Measurements from ENCODE around the gene RAVER2. TPM values are rescaled to one million over a fixed set of nuclear protein-coding genes. Genes with fewer than 3 reads are reported as not detected.
"Not testable (repeated sequence)": the region's sequence is repeated elsewhere in the genome, so short reads cannot be mapped to it uniquely, and the experiment has no call there.

RAVER2 gene
- total and polyA plus RNA-seq, 2 donors (not counting 1 experiment from before 2014, with no cell fraction given): 0.82 to 1.4 TPM

DNA sequence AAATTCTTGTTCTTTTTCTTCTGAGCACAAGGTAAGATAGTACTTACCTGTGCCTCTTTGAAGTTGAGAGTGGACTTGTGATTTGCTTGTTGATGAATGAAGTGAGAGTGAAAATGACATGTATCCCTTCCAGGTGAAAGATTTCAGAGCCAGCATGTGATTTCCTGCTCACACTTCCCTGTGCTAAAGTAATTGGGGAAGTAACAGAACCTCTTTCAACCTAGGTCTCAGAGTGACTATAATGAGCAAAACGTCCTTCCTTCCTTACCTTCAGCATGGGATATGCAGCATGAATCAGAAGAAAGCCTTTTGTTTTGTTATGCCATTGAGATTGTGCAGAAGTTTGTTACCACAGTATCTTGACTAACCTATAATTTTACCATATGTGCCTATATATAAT, 24.6 kb downstream of the RAVER2 start:
- H3K9me3 Mint-ChIP-seq (ENCODE audit: insufficient read depth): peaks cover 12% of the 10 kb centered on the region
- H3K27ac Mint-ChIP-seq: no peak overlapping the region
- no peak for TF ChIP-seq EZH2 (IDR thresholded peaks at IDR 0.05; ENCODE audit: borderline replicate concordance, insufficient read depth, low read depth, low read length, poor library complexity, severe bottlenecking)
- peaks cover 15% of the 10 kb centered on the region for H3K4me1 Mint-ChIP-seq
- H3K4me3 Mint-ChIP-seq: no peak overlapping the region
- Histone ChIP-seq H3K27me3 (replicated peaks in 1 of 4; ENCODE audit: control extremely low read depth in 1 of 4, control insufficient read depth in 3 of 4, insufficient read depth in 4 of 4, low read length in 3 of 4) (no peaks in the 10 kb centered on the region), H3K4me2 (replicated peaks; ENCODE audit: low read depth, low read length, poor library complexity, severe bottlenecking) (peak overlapping the region; percentile 24), H4K20me1 (ENCODE audit: control insufficient read depth, insufficient read depth, low read length, poor library complexity, severe bottlenecking) (no peaks in the 10 kb centered on the region), H3K9me3 (ENCODE audit: control extremely low read depth in 1 of 3, control insufficient read depth in 2 of 3, insufficient read depth in 1 of 3, low read length in 2 of 3) (no peaks in the 10 kb centered on the region), H3K27ac (ENCODE audit: low read length in 2 of 2) (no peak overlapping the region), H3K4me3 (ENCODE audit: control extremely low read depth in 1 of 5, extremely low read depth in 1 of 5, insufficient read depth in 1 of 5, low read depth in 2 of 5, low read length in 4 of 5) (no peak overlapping the region), H3K79me2 (ENCODE audit: control insufficient read depth, insufficient read depth, low read length) (no peaks in the 10 kb centered on the region), H3K4me1 (ENCODE audit: control insufficient read depth in 2 of 2, insufficient read depth in 2 of 2, low read length in 2 of 2) (peaks cover 10 to 13% of the 10 kb centered on the region in 2 donors), H2AFZ (ENCODE audit: insufficient read depth, low read depth, low read length, poor library complexity, severe bottlenecking) (no peak overlapping the region), H3K9ac (ENCODE audit: low read length) (no peak overlapping the region), H3K36me3 (replicated peaks in 1 of 2; ENCODE audit: control extremely low read depth in 1 of 2, control insufficient read depth in 1 of 2, extremely low read depth in 1 of 2, insufficient read depth in 2 of 2, low read length in 1 of 2) (no peaks in the 10 kb centered on the region)
- no peaks in the 10 kb centered on the region for H3K27me3 Mint-ChIP-seq
- DNase-seq: peak; percentile 39
- WGBS (ENCODE audit: insufficient coverage): no CpG with 5 or more reads among the region's 1 CpG
- intact Hi-C loops (cut with micrococcal nuclease): no loop called here
- no peak for ATAC-seq (ENCODE audit: low read depth)
- ChIA-PET POLR2A (no interaction called here), CTCF (no interaction called here)

DNA sequence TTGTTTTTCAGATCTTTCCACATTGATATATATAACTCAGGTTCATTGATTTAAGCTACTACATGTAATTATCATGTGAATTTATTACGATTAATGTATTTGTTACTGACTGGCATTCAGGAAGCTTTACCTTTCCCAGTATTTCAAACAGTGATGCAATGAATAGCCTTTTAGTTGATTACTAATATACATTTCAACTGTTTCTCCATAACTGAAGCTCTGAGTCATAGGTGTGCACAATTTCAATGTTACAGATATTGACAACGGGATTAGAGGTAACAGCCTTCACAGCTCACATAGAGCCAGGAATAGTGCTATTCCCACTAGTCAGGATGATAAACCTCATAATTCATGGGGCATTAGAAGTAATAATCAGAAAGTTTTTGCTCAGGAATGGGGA, 25.1 kb downstream of the RAVER2 start:
- H3K4me1 Mint-ChIP-seq: peaks cover 18% of the 10 kb centered on the region
- H3K4me3 ChIP-seq (ENCODE audit: control extremely low read depth in 1 of 5, extremely low read depth in 1 of 5, insufficient read depth in 1 of 5, low read depth in 2 of 5, low read length in 4 of 5): no peak overlapping the region
- H3K9me3 Mint-ChIP-seq (ENCODE audit: insufficient read depth): peaks cover 12% of the 10 kb centered on the region
- no peak overlapping the region for H3K27ac Mint-ChIP-seq
- H3K4me3 Mint-ChIP-seq: no peak overlapping the region
- no peaks in the 10 kb centered on the region for H3K9me3 ChIP-seq (ENCODE audit: control extremely low read depth in 1 of 3, control insufficient read depth in 2 of 3, insufficient read depth in 1 of 3, low read length in 2 of 3)
- POLR2A ChIA-PET: no interaction called here
- no peaks in the 10 kb centered on the region for H3K27me3 Mint-ChIP-seq
- no peak overlapping the region for H3K4me2 ChIP-seq (replicated peaks; ENCODE audit: low read depth, low read length, poor library complexity, severe bottlenecking)
- no peak overlapping the region for H3K27ac ChIP-seq (ENCODE audit: low read length in 2 of 2)
- no peak overlapping the region for H3K9ac ChIP-seq (ENCODE audit: low read length)
- no CpG with 5 or more reads among the region's 2 CpGs for WGBS (ENCODE audit: insufficient coverage)
- ATAC-seq (ENCODE audit: low read depth): no peak
- H3K27me3 ChIP-seq (replicated peaks in 1 of 4; ENCODE audit: control extremely low read depth in 1 of 4, control insufficient read depth in 3 of 4, insufficient read depth in 4 of 4, low read length in 3 of 4): no peaks in the 10 kb centered on the region
- no peak overlapping the region for H2AFZ ChIP-seq (ENCODE audit: insufficient read depth, low read depth, low read length, poor library complexity, severe bottlenecking)
- intact Hi-C loops (cut with micrococcal nuclease): no loop called here
- peaks cover 10 to 13% of the 10 kb centered on the region in 2 donors for H3K4me1 ChIP-seq (ENCODE audit: control insufficient read depth in 2 of 2, insufficient read depth in 2 of 2, low read length in 2 of 2)
- no peaks in the 10 kb centered on the region for H3K36me3 ChIP-seq (replicated peaks in 1 of 2; ENCODE audit: control extremely low read depth in 1 of 2, control insufficient read depth in 1 of 2, extremely low read depth in 1 of 2, insufficient read depth in 2 of 2, low read length in 1 of 2)
- DNase-seq: no peak
- no peaks in the 10 kb centered on the region for H3K79me2 ChIP-seq (ENCODE audit: control insufficient read depth, insufficient read depth, low read length)
- H4K20me1 ChIP-seq (ENCODE audit: control insufficient read depth, insufficient read depth, low read length, poor library complexity, severe bottlenecking): no peaks in the 10 kb centered on the region
- CTCF ChIA-PET: no interaction called here
- TF ChIP-seq EZH2 (IDR thresholded peaks at IDR 0.05; ENCODE audit: borderline replicate concordance, insufficient read depth, low read depth, low read length, poor library complexity, severe bottlenecking): no peak
- TF ChIP-seq, protein P1, sequence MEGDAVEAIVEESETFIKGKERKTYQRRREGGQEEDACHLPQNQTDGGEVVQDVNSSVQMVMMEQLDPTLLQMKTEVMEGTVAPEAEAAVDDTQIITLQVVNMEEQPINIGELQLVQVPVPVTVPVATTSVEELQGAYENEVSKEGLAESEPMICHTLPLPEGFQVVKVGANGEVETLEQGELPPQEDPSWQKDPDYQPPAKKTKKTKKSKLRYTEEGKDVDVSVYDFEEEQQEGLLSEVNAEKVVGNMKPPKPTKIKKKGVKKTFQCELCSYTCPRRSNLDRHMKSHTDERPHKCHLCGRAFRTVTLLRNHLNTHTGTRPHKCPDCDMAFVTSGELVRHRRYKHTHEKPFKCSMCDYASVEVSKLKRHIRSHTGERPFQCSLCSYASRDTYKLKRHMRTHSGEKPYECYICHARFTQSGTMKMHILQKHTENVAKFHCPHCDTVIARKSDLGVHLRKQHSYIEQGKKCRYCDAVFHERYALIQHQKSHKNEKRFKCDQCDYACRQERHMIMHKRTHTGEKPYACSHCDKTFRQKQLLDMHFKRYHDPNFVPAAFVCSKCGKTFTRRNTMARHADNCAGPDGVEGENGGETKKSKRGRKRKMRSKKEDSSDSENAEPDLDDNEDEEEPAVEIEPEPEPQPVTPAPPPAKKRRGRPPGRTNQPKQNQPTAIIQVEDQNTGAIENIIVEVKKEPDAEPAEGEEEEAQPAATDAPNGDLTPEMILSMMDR (IDR thresholded peaks at IDR 0.05): no peak

DNA sequence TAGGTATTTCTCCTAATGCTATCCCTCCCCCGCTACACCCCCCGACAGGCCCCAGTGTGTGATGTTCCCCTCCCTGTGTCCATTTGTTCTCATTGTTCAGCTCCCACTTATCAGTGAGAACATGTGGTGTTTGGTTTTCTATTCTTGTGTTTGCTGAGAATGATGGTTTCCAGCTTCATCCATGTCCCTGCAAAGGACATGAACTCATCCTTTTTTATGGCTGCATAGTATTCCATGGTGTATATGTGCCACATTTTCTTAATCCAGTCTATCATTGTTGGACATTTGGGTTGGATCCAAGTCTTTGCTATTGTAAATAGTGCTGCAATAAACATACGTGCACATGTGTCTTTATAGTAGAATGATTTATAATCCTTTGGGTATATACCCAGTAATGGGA, 28.4 kb downstream of the RAVER2 start:
- H3K36me3 ChIP-seq (replicated peaks in 1 of 2; ENCODE audit: control extremely low read depth in 1 of 2, control insufficient read depth in 1 of 2, extremely low read depth in 1 of 2, insufficient read depth in 2 of 2, low read length in 1 of 2); H3K4me3 Mint-ChIP-seq; POLR2A ChIA-PET; H3K79me2 ChIP-seq (ENCODE audit: control insufficient read depth, insufficient read depth, low read length); H2AFZ ChIP-seq (ENCODE audit: insufficient read depth, low read depth, low read length, poor library complexity, severe bottlenecking); H3K27ac Mint-ChIP-seq; H3K4me2 ChIP-seq (replicated peaks; ENCODE audit: low read depth, low read length, poor library complexity, severe bottlenecking); H3K27me3 Mint-ChIP-seq; H4K20me1 ChIP-seq (ENCODE audit: control insufficient read depth, insufficient read depth, low read length, poor library complexity, severe bottlenecking); H3K9me3 ChIP-seq (ENCODE audit: control extremely low read depth in 1 of 3, control insufficient read depth in 2 of 3, insufficient read depth in 1 of 3, low read length in 2 of 3); intact Hi-C loops (cut with micrococcal nuclease); H3K27ac ChIP-seq (ENCODE audit: low read length in 2 of 2); ATAC-seq (ENCODE audit: low read depth); H3K9ac ChIP-seq (ENCODE audit: low read length); CTCF ChIA-PET; H3K27me3 ChIP-seq (replicated peaks in 1 of 4; ENCODE audit: control extremely low read depth in 1 of 4, control insufficient read depth in 3 of 4, insufficient read depth in 4 of 4, low read length in 3 of 4); DNase-seq; H3K4me3 ChIP-seq (ENCODE audit: control extremely low read depth in 1 of 5, extremely low read depth in 1 of 5, insufficient read depth in 1 of 5, low read depth in 2 of 5, low read length in 4 of 5): not testable (repeated sequence)
- peaks cover 12% of the 10 kb centered on the region for H3K9me3 Mint-ChIP-seq (ENCODE audit: insufficient read depth)
- WGBS (ENCODE audit: insufficient coverage): no CpG with 5 or more reads among the region's 3 CpGs
- peaks cover 23% of the 10 kb centered on the region for H3K4me1 Mint-ChIP-seq
- peaks cover 17 to 18% of the 10 kb centered on the region in 2 donors for H3K4me1 ChIP-seq (ENCODE audit: control insufficient read depth in 2 of 2, insufficient read depth in 2 of 2, low read length in 2 of 2)
